H9 (cell line): ENCODE data around the gene CD81. TPM values are rescaled to one million over a fixed set of nuclear protein-coding genes. Genes with fewer than 3 reads are reported as not detected.

Experiments used
- DNase-seq: peaks from one replicate; pipeline ENCODE4 v3.0.0-alpha.2; 2017
- H2AFZ ChIP-seq: one replicate; pipeline ENCODE4 v1.6.1; 2013; ENCODE audit warnings: mild to moderate bottlenecking, low read length, control low read depth, moderate library complexity
- H2AK5ac ChIP-seq: 2 replicates; pipeline ENCODE4 v1.6.1; 2013; ENCODE audit warnings: low read length, control low read depth, mixed read lengths; ENCODE audit not compliant: insufficient read length
- H2BK120ac ChIP-seq: one replicate; pipeline ENCODE4 v1.6.1; 2013; ENCODE audit warnings: low read depth, mild to moderate bottlenecking, low read length, control low read depth, inconsistent platforms; ENCODE audit not compliant: poor library complexity, severe bottlenecking
- H2BK12ac ChIP-seq: 2 replicates; pipeline ENCODE4 v1.6.1; 2013; ENCODE audit warnings: low read length, control low read depth, mixed read lengths, low read depth; ENCODE audit not compliant: insufficient read length
- H2BK15ac ChIP-seq: 2 replicates; pipeline ENCODE4 v1.6.1; 2013; ENCODE audit warnings: low read depth, low read length, control low read depth
- H2BK20ac ChIP-seq: one replicate; pipeline ENCODE4 v1.6.1; 2013; ENCODE audit warnings: low read depth, mild to moderate bottlenecking, low read length, control low read depth, inconsistent platforms; ENCODE audit not compliant: poor library complexity, severe bottlenecking
- H2BK5ac ChIP-seq: 2 replicates; pipeline ENCODE4 v1.6.1; 2013; ENCODE audit warnings: low read length, control low read depth, mixed read lengths; ENCODE audit not compliant: insufficient read length
- H3K14ac ChIP-seq: 2 replicates; pipeline ENCODE4 v1.6.1; 2013; ENCODE audit warnings: low read length, control low read depth; ENCODE audit not compliant: insufficient read depth
- H3K18ac ChIP-seq: 2 replicates; pipeline ENCODE4 v1.6.1; 2013; ENCODE audit warnings: low read depth, mild to moderate bottlenecking, mixed read lengths, low read length, control low read depth; ENCODE audit not compliant: insufficient read length
- H3K23ac ChIP-seq: 2 replicates; pipeline ENCODE4 v1.6.1; 2013; ENCODE audit warnings: low read length, control low read depth, mixed read lengths, low read depth; ENCODE audit not compliant: insufficient read length
- H3K23me2 ChIP-seq: 2 replicates; pipeline ENCODE4 v1.6.1; 2013; ENCODE audit warnings: low read depth, mild to moderate bottlenecking, mixed read lengths, low read length, control low read depth; ENCODE audit not compliant: insufficient read length, poor library complexity, severe bottlenecking
- H3K27ac ChIP-seq: 2 replicates; pipeline ENCODE4 v1.5.1; 2013; ENCODE audit warnings: low read length, control low read depth, mixed read lengths, low read depth; ENCODE audit not compliant: insufficient read length
- H3K27me3 ChIP-seq: 2 replicates; pipeline ENCODE4 v1.6.1; 2013; ENCODE audit warnings: low read length, control low read depth, inconsistent platforms; ENCODE audit not compliant: insufficient read depth
- H3K4ac ChIP-seq: 2 replicates; pipeline ENCODE4 v1.6.1; 2013; ENCODE audit warnings: low read depth, mild to moderate bottlenecking, control low read depth, inconsistent platforms, low read length, moderate library complexity
- H3K4me1 ChIP-seq: 2 replicates; pipeline ENCODE4 v1.6.1; 2013; ENCODE audit warnings: low read length, control low read depth, inconsistent platforms; ENCODE audit not compliant: insufficient read depth
- H3K4me2 ChIP-seq: 2 replicates; pipeline ENCODE4 v1.6.1; 2013; ENCODE audit warnings: low read length, control low read depth, mixed read lengths; ENCODE audit not compliant: insufficient read length, insufficient read depth
- H3K56ac ChIP-seq: 2 replicates; pipeline ENCODE4 v1.6.1; 2013; ENCODE audit warnings: low read depth, mild to moderate bottlenecking, mixed read lengths, low read length, control low read depth; ENCODE audit not compliant: insufficient read length
- H3K79me1 ChIP-seq: 2 replicates; pipeline ENCODE4 v1.6.1; 2013; ENCODE audit warnings: low read depth, mild to moderate bottlenecking, moderate library complexity, low read length, control low read depth, inconsistent platforms; ENCODE audit not compliant: insufficient read depth, poor library complexity, severe bottlenecking
- H3K79me2 ChIP-seq: 2 replicates; pipeline ENCODE4 v1.6.1; 2013; ENCODE audit warnings: low read length, control low read depth, inconsistent platforms; ENCODE audit not compliant: insufficient read depth
- H3K9ac ChIP-seq: 2 replicates; pipeline ENCODE4 v1.6.1; 2013; ENCODE audit warnings: low read length, control low read depth, mixed read lengths; ENCODE audit not compliant: insufficient read length; ENCODE audit errors: extremely low read depth
- H3K9me3 ChIP-seq: one replicate; pipeline ENCODE4 v1.6.1; 2013; ENCODE audit warnings: low read depth, low read length, inconsistent platforms; ENCODE audit not compliant: control insufficient read depth
- H3T11ph ChIP-seq: one replicate; pipeline ENCODE4 v1.6.1; 2013; ENCODE audit warnings: mild to moderate bottlenecking, low read length, control low read depth, inconsistent platforms
- H4K20me1 ChIP-seq: one replicate; pipeline ENCODE4 v1.6.1; 2013; ENCODE audit not compliant: control insufficient read depth, insufficient read length, insufficient read depth
- H4K5ac ChIP-seq: 2 replicates; pipeline ENCODE4 v1.6.1; 2013; ENCODE audit warnings: low read depth, mild to moderate bottlenecking, mixed read lengths, low read length, control low read depth; ENCODE audit not compliant: insufficient read length
- H4K8ac ChIP-seq: replicated peaks from 2 replicates; pipeline ENCODE4 v1.6.1; 2013; ENCODE audit warnings: low read length, control low read depth, mixed read lengths, low read depth; ENCODE audit not compliant: insufficient read length
- H4K91ac ChIP-seq: 2 replicates; pipeline ENCODE4 v1.6.1; 2013; ENCODE audit warnings: low read depth, mild to moderate bottlenecking, moderate library complexity, mixed read lengths, low read length, control low read depth; ENCODE audit not compliant: insufficient read length
- H3K27ac Mint-ChIP-seq, 3 experiments: 2 replicates in 2 of 3; 3 replicates in 1 of 3; pipeline ENCODE4 v1.8.0; 2020 to 2021; ENCODE audit warnings: mixed read lengths in 3 of 3, mild to moderate bottlenecking in 1 of 3, moderate library complexity in 1 of 3
- H3K27me3 Mint-ChIP-seq: 2 replicates; pipeline ENCODE4 v1.8.0; 2021; ENCODE audit warnings: low read depth, mild to moderate bottlenecking, moderate library complexity, mixed read lengths
- H3K36me3 Mint-ChIP-seq, 3 experiments: 2 replicates in 2 of 3; 3 replicates in 1 of 3; pipeline ENCODE4 v1.8.0; 2020 to 2021; ENCODE audit warnings: low read depth in 3 of 3, mixed read lengths in 3 of 3; ENCODE audit not compliant: insufficient read depth in 1 of 3
- H3K4me1 Mint-ChIP-seq, 2 experiments: 2 replicates each; pipeline ENCODE4 v1.8.0; 2020; ENCODE audit warnings: mixed read lengths in 2 of 2
- H3K4me3 Mint-ChIP-seq, 2 experiments: 2 replicates in 1 of 2; 3 replicates in 1 of 2; pipeline ENCODE4 v1.8.0; 2020 to 2021; ENCODE audit warnings: mild to moderate bottlenecking in 2 of 2, mixed read lengths in 2 of 2, moderate library complexity in 1 of 2
- H3K9me3 Mint-ChIP-seq, 2 experiments: 2 replicates in 1 of 2; 3 replicates in 1 of 2; pipeline ENCODE4 v1.8.0; 2020; ENCODE audit warnings: mild to moderate bottlenecking in 2 of 2, mixed read lengths in 2 of 2, moderate library complexity in 1 of 2
- CTCF ChIP-seq: fragments of 200-600 bp; sonication (generic); conservative IDR thresholded peaks from 3 replicates; pipeline ENCODE4 v1.8.0; 2021; ENCODE audit warnings: antibody characterized with exemption, mild to moderate bottlenecking
- WGBS: extraction: QIAGEN DNeasy Blood & Tissue Kit; methylation state at CpG from one replicate; pipeline ENCODE4 v1.1.7; 2013; ENCODE audit warnings: missing lambda C conversion rate, low lambda C conversion rate, mixed read lengths; ENCODE audit not compliant: insufficient read length; ENCODE audit errors: extremely low coverage; 5-methylcytosine and 5-hydroxymethylcytosine counted together
- total RNA-seq: library from RNA; stranded (reverse); gene quantifications from 2 replicates; pipeline ENCODE4 v1.2.1, GENCODE V29; 2021

The CD81 gene
- total RNA-seq, 1 experiment from 2014 or later: 246 TPM

- H2AK5ac ChIP-seq: no peak overlapping the region
- H2AFZ ChIP-seq: no peak overlapping the region
- Mint-ChIP-seq H3K4me1 (peaks cover 16 to 19% of the 10 kb centered on the region in 2 experiments), H3K4me3 (no peak overlapping the region), H3K36me3 (peaks cover 1 to 10% (median 8%) of the 10 kb centered on the region in 3 experiments; a peak in 6 of 7 replicates), H3K27ac (peak overlapping the region in 1 of 3 experiments; percentile 95; a peak in 2 of 7 replicates), H3K9me3 (no peaks in the 10 kb centered on the region), H3K27me3 (no peaks in the 10 kb centered on the region)
- H2BK120ac ChIP-seq: no peak overlapping the region
- H4K5ac ChIP-seq: no peak overlapping the region
- H3K9ac ChIP-seq: no peak overlapping the region
- no peak overlapping the region for H2BK20ac ChIP-seq
- H3K14ac ChIP-seq: no peak overlapping the region
- DNase-seq: peak; percentile 68
- H3K27ac ChIP-seq: no peak overlapping the region
- H4K20me1 ChIP-seq: peaks cover 8% of the 10 kb centered on the region
- no peak overlapping the region for H3K4me2 ChIP-seq
- no peak for TF ChIP-seq CTCF
- no peak overlapping the region for H2BK12ac ChIP-seq
- H4K8ac ChIP-seq: no peak overlapping the region
- peaks cover 8% of the 10 kb centered on the region for H3K79me1 ChIP-seq
- no peaks in the 10 kb centered on the region; the same call in 1 of the 2 replicates for H3K4me1 ChIP-seq
- no peak overlapping the region for H4K91ac ChIP-seq
- H3K9me3 ChIP-seq: no peaks in the 10 kb centered on the region
- no peak overlapping the region for H3T11ph ChIP-seq
- H3K79me2 ChIP-seq: peaks cover 17% of the 10 kb centered on the region; the same call in 1 of the 2 replicates
- H3K56ac ChIP-seq: no peak overlapping the region
- H3K4ac ChIP-seq: no peak overlapping the region
- H3K23ac ChIP-seq: no peak overlapping the region
- no peaks in the 10 kb centered on the region for H3K23me2 ChIP-seq
- WGBS: no CpG with 5 or more reads among the region's 8 CpGs
- no peak overlapping the region for H3K18ac ChIP-seq
- H3K27me3 ChIP-seq: no peaks in the 10 kb centered on the region
- no peak overlapping the region for H2BK15ac ChIP-seq
- no peak overlapping the region for H2BK5ac ChIP-seq
Observed at GRCh38 chr11:2390725-2391151, 13.6 kb downstream of the CD81 start.
